A549 (cell line): ENCODE results near the gene DGKE. TPM values are rescaled to one million over a fixed set of nuclear protein-coding genes. Genes with fewer than 3 reads are reported as not detected.

Experiments used
- ATAC-seq, 2 experiments: fragments of 200-7000 bp in 1 of 2; fragments of >200 bp in 1 of 2; cut with Nextera tagmentation in 1 of 2; cut with Tn5 transposase in 1 of 2; 3 replicates each; pipeline versions ENCODE4 v1.8.0 to v1.9.1; 2018 to 2020; ENCODE audit warnings: mild to moderate bottlenecking in 1 of 2, moderate library complexity in 1 of 2
- CTCF ChIA-PET: fragments of 300-600 bp; sonication (Branson Sonifier 250); formaldehyde crosslinking; extraction: SDS; loops from one replicate; lab custom pipeline; 2021; ENCODE audit warnings: antibody characterized with exemption, inconsistent platforms; lab: Yijun Ruan, JAX
- POLR2A ChIA-PET: fragments of 350-600 bp; formaldehyde crosslinking; extraction: SDS; loops from one replicate; lab custom pipeline; 2021; ENCODE audit warnings: antibody characterized with exemption, inconsistent platforms; lab: Yijun Ruan, JAX
- DNase-seq, 2 experiments: peaks; one replicate each; pipeline versions ENCODE4 v3.0.0 to v3.0.0-alpha.2; 2011 to 2016; ENCODE audit warnings: low read depth in 1 of 2, low spot score in 1 of 2
- FAIRE-seq: peaks from 2 replicates; lab custom pipeline; 2011; peaks lifted over from hg19 to GRCh38; lab: Jason Lieb, UNC
- H3K27ac ChIP-seq, 2 experiments: fragments of >200 bp; sonication (Bioruptor Twin); formaldehyde crosslinking; 3 replicates each; pipeline ENCODE4 v1.5.1; 2016 to 2017
- H3K4me1 ChIP-seq: fragments of >200 bp; sonication (Bioruptor Twin); formaldehyde crosslinking; 3 replicates; pipeline ENCODE4 v1.6.1; 2016
- H3K4me2 ChIP-seq: fragments of >200 bp; sonication (Bioruptor Twin); formaldehyde crosslinking; 3 replicates; pipeline ENCODE4 v1.6.1; 2016
- H3K4me3 ChIP-seq: fragments of >200 bp; sonication (Bioruptor Twin); formaldehyde crosslinking; 3 replicates; pipeline ENCODE4 v1.5.1; 2016
- H3K9me3 ChIP-seq: fragments of >200 bp; sonication (Bioruptor Twin); formaldehyde crosslinking; 3 replicates; pipeline ENCODE4 v1.6.1; 2016
- ATOH8 ChIP-seq: fragments of 250-450 bp; sonication (Bioruptor Pico); IDR thresholded peaks from 2 replicates; pipeline ENCODE4 v1.5.0; 2020; ENCODE audit warnings: low read depth, mild to moderate bottlenecking, moderate library complexity
- BHLHE40 ChIP-seq: IDR thresholded peaks from 2 replicates; pipeline ENCODE4 v1.6.1; 2012; ENCODE audit warnings: low read depth, low read length, inconsistent platforms
- CBX2 ChIP-seq: fragments of 200-600 bp; sonication (generic); IDR thresholded peaks from 2 replicates; pipeline ENCODE4 v1.6.1; 2016; ENCODE audit warnings: low read depth, mild to moderate bottlenecking, borderline replicate concordance
- CEBPB ChIP-seq, 2 experiments: fragments of >200 bp in 1 of 2; sonication (Bioruptor Twin) in 1 of 2; formaldehyde crosslinking in 1 of 2; IDR thresholded peaks; 2 replicates each; pipeline ENCODE4 v1.6.1; 2012 to 2016
- CHD4 ChIP-seq: fragments of 200-600 bp; sonication (generic); IDR thresholded peaks from 2 replicates; pipeline ENCODE4 v1.6.1; 2016; ENCODE audit warnings: antibody characterized with exemption, mild to moderate bottlenecking, borderline replicate concordance
- CTCF ChIP-seq: fragments of >200 bp; sonication (Bioruptor Twin); formaldehyde crosslinking; IDR thresholded peaks from 3 replicates; pipeline ENCODE4 v1.5.1; 2016
- EHF ChIP-seq: fragments of 250-450 bp; sonication (Bioruptor Pico); IDR thresholded peaks from 2 replicates; pipeline ENCODE4 v1.5.0; 2020; ENCODE audit warnings: mild to moderate bottlenecking
- EHMT2 ChIP-seq: fragments of 200-600 bp; sonication (generic); IDR thresholded peaks from 2 replicates; pipeline ENCODE4 v1.6.1; 2016; ENCODE audit warnings: antibody characterized with exemption, low read depth, mild to moderate bottlenecking, moderate library complexity
- ESRRA ChIP-seq: fragments of 150-350 bp; IDR thresholded peaks from 2 replicates; pipeline ENCODE4 v1.6.1; 2014; ENCODE audit warnings: mild to moderate bottlenecking, low read length, borderline replicate concordance
- FOSB ChIP-seq: fragments of 250-450 bp; sonication (Bioruptor Pico); IDR thresholded peaks from 2 replicates; pipeline ENCODE4 v1.5.0; 2020; ENCODE audit warnings: mild to moderate bottlenecking, moderate library complexity
- FOXS1 ChIP-seq: fragments of 250-450 bp; sonication (Bioruptor Pico); IDR thresholded peaks from 2 replicates; pipeline ENCODE4 v1.5.0; 2020; ENCODE audit warnings: mild to moderate bottlenecking, moderate library complexity
- HDAC2 ChIP-seq: fragments of 200-600 bp; sonication (generic); IDR thresholded peaks from 2 replicates; pipeline ENCODE4 v1.6.1; 2016
- HES2 ChIP-seq: fragments of >200 bp; sonication (Bioruptor Twin); formaldehyde crosslinking; IDR thresholded peaks from 2 replicates; pipeline ENCODE4 v1.6.1; 2016
- HMGXB4 ChIP-seq: fragments of 250-450 bp; sonication (Bioruptor Pico); IDR thresholded peaks from 2 replicates; pipeline ENCODE4 v1.5.0; 2021; ENCODE audit warnings: mild to moderate bottlenecking, moderate library complexity, borderline replicate concordance
- HOXA7 ChIP-seq: fragments of 250-450 bp; sonication (Bioruptor Pico); IDR thresholded peaks from 2 replicates; pipeline ENCODE4 v1.5.0; 2020; ENCODE audit warnings: mild to moderate bottlenecking, moderate library complexity
- HOXB13 ChIP-seq: fragments of 250-450 bp; sonication (Bioruptor Pico); IDR thresholded peaks from 2 replicates; pipeline ENCODE4 v1.5.0; 2020; ENCODE audit warnings: low read depth, mild to moderate bottlenecking, moderate library complexity
- HOXB5 ChIP-seq: fragments of 250-450 bp; sonication (Bioruptor Pico); IDR thresholded peaks from 2 replicates; pipeline ENCODE4 v1.5.0; 2020; ENCODE audit warnings: mild to moderate bottlenecking, moderate library complexity
- JUNB ChIP-seq: fragments of >200 bp; sonication (Bioruptor Twin); formaldehyde crosslinking; IDR thresholded peaks from 2 replicates; pipeline ENCODE4 v1.6.1; 2016
- KDM5A ChIP-seq: fragments of 200-600 bp; sonication (generic); IDR thresholded peaks from 2 replicates; pipeline ENCODE4 v1.6.1; 2016; ENCODE audit warnings: antibody characterized with exemption, mild to moderate bottlenecking
- MYC ChIP-seq: IDR thresholded peaks from 2 replicates; pipeline ENCODE4 v1.6.1; 2012; ENCODE audit warnings: mild to moderate bottlenecking, inconsistent platforms, low read length, improper control_type of control experiment, borderline replicate concordance
- NFE2L2 ChIP-seq: fragments of 150-350 bp; conservative IDR thresholded peaks from 2 replicates; pipeline ENCODE4 v1.6.1; 2014; ENCODE audit warnings: low read length
- NPAS2 ChIP-seq: fragments of 250-450 bp; sonication (Bioruptor Pico); IDR thresholded peaks from 2 replicates; pipeline ENCODE4 v1.8.0; 2022; ENCODE audit warnings: mild to moderate bottlenecking, moderate library complexity, borderline replicate concordance
- RAD21 ChIP-seq, 2 experiments: fragments of >200 bp in 1 of 2; sonication (Bioruptor Twin) in 1 of 2; formaldehyde crosslinking in 1 of 2; IDR thresholded peaks in 1 of 2; conservative IDR thresholded peaks in 1 of 2; 2 replicates in 1 of 2; 3 replicates in 1 of 2; pipeline ENCODE4 v1.6.1; 2012 to 2018; ENCODE audit warnings: inconsistent platforms in 1 of 2
- RARB ChIP-seq: fragments of 250-450 bp; sonication (Bioruptor Pico); IDR thresholded peaks from 2 replicates; pipeline ENCODE4 v1.8.0; 2021; ENCODE audit warnings: mild to moderate bottlenecking, moderate library complexity
- RCOR1 ChIP-seq: fragments of 150-350 bp; IDR thresholded peaks from 2 replicates; pipeline ENCODE4 v1.6.1; 2014; ENCODE audit warnings: antibody characterized with exemption, low read length, low read depth
- RNF2 ChIP-seq: fragments of 200-600 bp; sonication (generic); IDR thresholded peaks from 2 replicates; pipeline ENCODE4 v1.6.1; 2016; ENCODE audit warnings: low read depth, mild to moderate bottlenecking, antibody characterized with exemption, moderate library complexity, borderline replicate concordance
- SREBF2 ChIP-seq: fragments of 450-650 bp; IDR thresholded peaks from 2 replicates; pipeline ENCODE4 v1.6.1; 2014; ENCODE audit warnings: mild to moderate bottlenecking, moderate library complexity
- TFCP2L1 ChIP-seq: fragments of 250-450 bp; sonication (Bioruptor Pico); IDR thresholded peaks from 2 replicates; pipeline ENCODE4 v1.5.0; 2021; ENCODE audit warnings: mild to moderate bottlenecking
- ZC3H11A ChIP-seq: fragments of 450-650 bp; IDR thresholded peaks from 2 replicates; pipeline ENCODE4 v1.6.1; 2014; ENCODE audit warnings: antibody characterized with exemption, mild to moderate bottlenecking
- ZNF302 ChIP-seq: fragments of 250-450 bp; sonication (Bioruptor Pico); IDR thresholded peaks from 2 replicates; pipeline ENCODE4 v1.9.0; 2021; ENCODE audit warnings: inconsistent platforms, mild to moderate bottlenecking, moderate library complexity
- WGBS: methylation state at CpG from one replicate; pipeline ENCODE4 v1.1.6; 2017; ENCODE audit errors: missing lambda C conversion rate; 5-methylcytosine and 5-hydroxymethylcytosine counted together
- polyA plus RNA-seq, 4 experiments: library from polyadenylated mRNA; depleted of rRNA in 3 of 4; stranded (reverse); fragments of >200 nt; fragmentation: RNase III in 1 of 4; extraction: RNeasy Plus Mini Kit Qiagen cat#74134 plus additional on column Dnase treatment in 1 of 4; gene quantifications; 2 replicates in 3 of 4; 3 replicates in 1 of 4; pipeline ENCODE4 v1.2.3, GENCODE V29; 2011 to 2017

The DGKE gene
- polyA plus RNA-seq, 2 of the 4 experiments (the other 2 are of a cell fraction): 3.4 to 4.6 TPM

- no peak overlapping the region for H3K4me3 ChIP-seq
- no peak overlapping the region for H3K4me2 ChIP-seq
- CTCF ChIA-PET: interaction anchor here (1.7 to 2.1 kb wide), 2 partner anchors 16 to 24 kb away, joined by 6 to 11 read pairs; no protein-coding TSS in a partner anchor
- TF ChIP-seq FOXS1 (CRISPR knock-in tag) (no peak), ATOH8 (CRISPR knock-in tag) (no peak), EHF (CRISPR knock-in tag) (no peak), CEBPB (IDR thresholded peaks at IDR 0.05) (no peak), BHLHE40 (no peak), MYC (no peak), JUNB (no peak), HOXB13 (CRISPR knock-in tag) (no peak), RCOR1 (no peak), ZNF302 (CRISPR knock-in tag) (no peak), RNF2 (no peak), TFCP2L1 (CRISPR knock-in tag) (no peak), NPAS2 (CRISPR knock-in tag) (no peak), ESRRA (no peak), KDM5A (no peak)
- no peak for DNase-seq
- H3K27ac ChIP-seq: no peak overlapping the region
- 61% methylated on average over 5 of the region's 5 CpGs for WGBS
- H3K4me1 ChIP-seq: no peaks in the 10 kb centered on the region
- FAIRE-seq: no peak
- H3K9me3 ChIP-seq: no peaks in the 10 kb centered on the region
- POLR2A ChIA-PET: no interaction called here
- ATAC-seq: no peak
Observed at GRCh38 chr17:56795221-56795865, 38.6 kb upstream of the DGKE start.

- no peaks in the 10 kb centered on the region for H3K4me1 ChIP-seq
- TF ChIP-seq MYC: no peak
- no peak for TF ChIP-seq EHMT2
- no peak for TF ChIP-seq HOXA7 (CRISPR knock-in tag)
- TF ChIP-seq HOXB13 (CRISPR knock-in tag): no peak
- no peak for TF ChIP-seq FOXS1 (CRISPR knock-in tag)
- no peak for TF ChIP-seq BHLHE40
- TF ChIP-seq NFE2L2: no peak
- TF ChIP-seq CHD4: no peak
- TF ChIP-seq RARB (CRISPR knock-in tag): no peak
- no peak for TF ChIP-seq ZC3H11A
- TF ChIP-seq HOXB5 (CRISPR knock-in tag): no peak
- TF ChIP-seq CBX2: no peak
- TF ChIP-seq HDAC2: no peak
- TF ChIP-seq RAD21 (conservative IDR thresholded peaks at IDR 0.05 in 1 of 2, IDR thresholded peaks at IDR 0.05 in 1 of 2): no peak
- no peak for TF ChIP-seq HMGXB4 (CRISPR knock-in tag)
- TF ChIP-seq FOSB (CRISPR knock-in tag): no peak
- TF ChIP-seq SREBF2: no peak
- no peak for TF ChIP-seq CTCF
- no peak for TF ChIP-seq ZNF302 (CRISPR knock-in tag)
- no peak for TF ChIP-seq HES2
- TF ChIP-seq, all 56 proteins: peak for 0
- DNase-seq (no peak), FAIRE-seq (no peak), ATAC-seq (no peak)
- ChIA-PET CTCF (interaction anchor here (0.7 to 1.7 kb wide), 2 partner anchors 16 to 23 kb away, joined by 3 to 6 read pairs; no protein-coding TSS in a partner anchor), POLR2A (no interaction called here)
- no peak overlapping the region for H3K4me2 ChIP-seq
- H3K27ac ChIP-seq: no peak overlapping the region
- 48% methylated on average over 8 of the region's 8 CpGs for WGBS
- H3K4me3 ChIP-seq: no peak overlapping the region
- no peaks in the 10 kb centered on the region for H3K9me3 ChIP-seq
Observed at GRCh38 chr17:56796536-56796935, 37.4 kb upstream of the DGKE start.
